HG03066 (cell line): ENCODE results near the gene CD99.
"Not testable (repeated sequence)": the region's sequence is repeated elsewhere in the genome, so short reads cannot be mapped to it uniquely, and the experiment has no call there.

ENCODE experiments used
- ATAC-seq: cut with Tn5 transposase; IDR thresholded peaks from one replicate; pipeline ENCODE4 v1.9.1; 2021; ENCODE audit warnings: low read depth; ENCODE audit not compliant: unreplicated experiment

Gene CD99

DNA sequence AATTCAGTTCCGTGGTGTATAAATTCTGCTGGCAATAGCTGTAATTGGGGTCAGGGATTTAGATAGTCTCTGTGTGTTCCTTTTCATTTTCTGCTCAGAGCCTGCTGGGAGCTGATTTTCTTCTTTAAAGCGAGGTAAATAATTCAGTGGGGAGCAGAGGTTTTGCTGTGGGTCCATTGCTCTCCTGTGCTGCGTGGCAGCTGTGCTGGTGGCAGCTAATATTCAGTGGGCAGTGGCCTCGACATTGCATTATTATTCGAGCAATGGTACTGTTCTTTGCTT is 74.4 kb downstream of the CD99 start:
- ATAC-seq: no peak

DNA sequence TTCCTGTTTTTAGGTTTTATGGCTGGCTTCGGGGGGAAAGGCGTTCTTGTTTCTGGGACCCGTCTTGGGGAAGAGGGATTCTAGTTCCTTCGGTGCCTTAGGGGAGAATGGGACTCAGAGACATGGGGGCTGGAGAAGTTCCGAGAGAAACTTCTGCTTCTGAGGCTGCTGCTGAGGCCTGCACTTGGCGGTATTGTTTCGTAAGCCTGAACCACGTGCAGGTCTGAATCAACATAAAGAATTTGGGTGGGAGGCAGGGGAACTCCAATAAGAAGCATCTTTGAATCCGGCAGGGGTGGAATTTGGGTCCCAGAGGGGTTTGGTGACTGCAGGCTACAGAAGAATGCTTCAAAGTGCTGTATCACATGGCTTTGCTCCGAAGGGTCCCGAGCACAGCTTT is 75.8 kb downstream of the CD99 start:
- ATAC-seq: no peak

DNA sequence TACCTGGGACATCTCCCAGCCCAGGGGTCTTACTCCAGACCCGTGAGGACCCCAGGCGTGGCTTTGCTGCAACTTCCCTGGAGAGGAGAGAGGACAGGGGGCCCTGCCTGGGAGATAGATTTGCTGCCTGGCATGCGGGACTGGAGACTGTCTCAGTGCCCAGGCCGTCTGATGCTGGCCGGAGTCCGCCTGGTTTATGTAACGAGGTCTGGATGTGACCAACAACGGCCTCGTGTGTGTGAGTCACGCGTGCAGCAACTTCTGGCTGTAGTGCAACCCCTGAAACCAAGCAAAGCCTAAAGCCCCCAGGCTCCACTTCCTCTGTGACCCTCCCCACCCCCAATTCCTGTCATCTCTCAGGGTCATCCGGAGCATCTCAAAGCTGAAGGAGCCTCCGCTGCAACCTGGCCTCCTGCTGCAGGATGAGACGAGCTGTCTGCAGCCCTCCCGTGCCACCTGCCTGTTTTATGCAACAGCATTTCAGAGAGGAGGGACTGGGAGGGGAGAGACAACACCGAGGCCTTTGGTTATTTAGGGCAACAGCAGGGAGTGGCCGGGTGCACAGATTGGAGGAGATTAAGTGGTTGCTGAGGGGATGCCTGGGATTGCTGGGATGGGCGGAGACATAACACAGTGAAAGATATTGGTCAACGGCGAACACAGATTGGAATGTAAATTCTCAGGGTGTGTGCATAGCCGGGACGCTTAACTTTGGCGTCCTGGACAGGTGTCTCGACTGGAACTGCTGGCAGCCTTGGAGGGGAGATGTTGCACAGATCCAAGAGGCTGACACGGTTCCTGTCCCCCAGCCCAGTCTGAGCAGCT is 76.7 kb downstream of the CD99 start:
- ATAC-seq: no peak

DNA sequence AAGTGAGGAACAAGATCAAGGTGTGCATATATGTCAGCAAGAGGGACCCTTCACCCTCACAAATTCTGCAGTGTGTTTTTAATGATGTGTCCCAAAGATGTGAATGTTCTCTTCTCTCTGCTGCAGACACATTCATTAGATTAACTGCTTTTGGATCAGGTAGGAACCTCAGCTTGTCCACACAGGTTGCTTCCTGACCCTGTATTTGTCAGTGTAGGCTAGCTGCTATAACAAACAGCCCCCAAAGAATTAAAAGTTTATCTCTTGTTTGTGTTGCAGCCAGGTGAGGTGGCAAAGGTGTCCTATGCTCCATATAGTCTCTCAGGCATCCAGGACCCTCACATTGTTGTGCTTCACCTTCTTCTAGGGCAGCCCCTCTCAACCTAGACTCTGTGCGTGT is 78.5 kb downstream of the CD99 start:
- ATAC-seq: no peak

DNA sequence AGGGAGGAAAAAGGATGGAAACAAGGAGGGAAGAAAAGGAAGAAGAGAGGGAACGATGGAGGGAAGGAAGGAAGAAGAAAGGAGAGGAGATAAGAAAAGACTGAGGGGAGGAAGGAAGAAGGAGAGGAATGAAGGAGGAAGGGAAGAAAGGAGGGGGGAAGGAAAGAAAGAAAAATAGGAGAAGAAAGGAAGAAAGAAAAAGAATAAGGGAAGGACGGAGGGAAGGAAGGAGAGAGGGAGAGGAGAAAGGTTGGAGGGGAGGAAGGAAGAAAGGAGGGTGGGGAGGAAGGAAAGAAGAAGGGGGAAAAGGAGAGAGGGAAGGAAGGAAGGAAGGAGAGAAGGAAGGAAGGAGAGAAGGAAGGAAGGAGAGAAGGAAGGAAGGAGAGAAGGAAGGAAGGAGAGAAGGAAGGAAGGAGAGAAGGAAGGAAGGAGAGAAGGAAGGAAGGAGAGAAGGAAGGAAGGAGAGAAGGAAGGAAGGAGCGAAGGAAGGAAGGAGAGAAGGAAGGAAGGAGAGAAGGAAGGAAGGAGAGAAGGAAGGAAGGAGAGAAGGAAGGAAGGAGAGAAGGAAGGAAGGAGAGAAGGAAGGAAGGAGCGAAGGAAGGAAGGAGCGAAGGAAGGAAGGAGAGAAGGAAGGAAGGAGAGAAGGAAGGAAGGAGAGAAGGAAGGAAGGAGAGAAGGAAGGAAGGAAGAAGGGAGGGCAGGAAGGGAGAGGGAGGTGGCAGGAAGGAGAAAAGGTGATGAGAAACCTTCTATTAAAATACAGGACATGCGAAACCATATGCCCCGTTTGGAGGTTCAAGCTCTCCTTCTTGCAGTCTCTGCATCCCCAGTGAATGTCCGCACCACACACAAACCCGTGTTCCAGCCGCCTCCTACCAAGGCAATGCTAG is 82.3 kb downstream of the CD99 start:
- ATAC-seq: not testable (repeated sequence)

DNA sequence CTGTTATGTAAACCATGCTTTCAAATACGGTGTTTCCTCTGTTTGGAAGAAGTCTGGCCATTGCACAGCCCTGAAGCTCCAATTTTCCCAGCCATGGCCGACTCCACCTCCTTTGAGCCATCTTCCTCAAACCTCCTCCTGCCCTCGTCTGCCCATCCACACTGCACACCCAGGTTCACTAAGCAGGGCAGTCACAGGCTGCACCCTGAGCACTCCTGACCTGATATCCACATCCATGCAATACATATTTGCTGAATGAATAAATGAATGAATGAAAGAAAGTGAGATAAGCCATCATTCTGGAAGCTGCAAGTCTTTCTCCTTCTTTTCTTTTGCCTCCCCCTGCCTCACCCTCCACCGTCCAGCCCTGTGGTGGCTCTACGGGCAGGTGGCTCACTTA is 83.0 kb downstream of the CD99 start:
- no peak for ATAC-seq

DNA sequence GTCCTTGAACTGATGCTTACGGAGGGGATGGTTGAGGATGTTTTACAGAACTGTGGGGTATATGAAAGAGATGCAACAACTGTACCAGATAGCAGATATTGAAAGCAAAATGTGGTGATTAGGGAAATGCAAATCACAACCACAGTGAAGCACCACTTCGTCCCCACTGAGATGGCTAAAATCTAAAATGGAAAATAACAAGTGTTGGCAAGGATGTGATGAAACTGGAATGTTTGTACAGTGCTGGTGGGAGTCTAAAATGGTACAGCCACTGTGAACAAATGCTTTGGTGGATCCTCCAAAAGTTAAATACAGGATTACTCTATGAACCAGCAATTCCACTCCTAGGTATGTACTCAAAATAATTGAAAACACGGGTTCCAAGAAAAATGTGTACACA is 83.7 kb downstream of the CD99 start:
- no peak for ATAC-seq

DNA sequence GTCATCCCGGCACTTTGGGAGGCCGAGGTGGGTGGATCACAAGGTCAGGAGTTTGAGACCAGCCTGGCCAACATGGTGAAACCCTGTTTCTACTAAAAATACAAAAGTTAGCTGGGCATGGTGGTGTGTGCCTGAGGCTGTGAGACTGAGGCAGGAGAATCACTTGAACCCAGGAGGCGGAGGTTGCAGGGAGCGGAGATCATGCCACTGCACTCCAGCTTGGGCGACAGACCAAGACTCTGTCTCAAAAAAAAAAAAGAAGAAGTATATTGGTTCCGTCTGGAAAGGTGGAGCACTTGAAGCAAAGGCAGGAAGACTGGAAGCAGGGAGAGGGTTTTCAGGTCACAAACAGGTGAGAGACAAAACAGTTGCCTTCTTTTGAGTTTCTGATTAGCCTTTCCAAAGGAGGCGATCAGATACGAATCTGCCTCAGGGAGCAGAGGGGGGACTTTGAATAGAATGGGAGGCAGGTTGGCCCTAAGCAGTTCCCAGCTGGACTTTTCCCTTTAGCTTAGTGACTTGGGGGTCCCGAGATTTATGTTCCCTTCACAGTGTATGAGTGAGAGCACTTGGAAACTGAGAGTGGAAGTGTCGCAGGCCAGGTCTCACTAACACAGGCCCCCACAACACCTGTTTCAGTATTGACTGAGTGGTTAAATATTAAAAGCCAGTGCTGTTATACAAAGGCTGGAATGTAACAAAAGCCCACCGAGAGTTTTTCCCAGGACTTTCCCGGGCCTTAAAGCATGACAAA is 89.6 kb downstream of the CD99 start:
- ATAC-seq: peak; percentile 58

DNA sequence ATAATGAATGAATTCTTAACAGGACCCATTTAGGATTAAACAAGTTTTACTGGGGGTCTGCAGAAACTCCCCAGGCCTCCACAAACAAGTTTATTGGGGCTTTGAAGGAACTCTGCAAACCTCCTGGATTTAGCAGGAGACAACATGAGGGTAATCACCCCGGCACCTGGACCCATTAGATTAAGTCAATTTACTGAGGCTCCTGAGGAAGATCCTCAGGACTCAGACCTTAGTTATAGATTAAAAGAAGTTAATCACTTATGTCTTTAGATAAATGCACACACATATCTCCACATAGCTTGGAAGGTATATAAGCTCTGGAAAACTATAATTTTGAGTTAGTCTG is 90.1 kb downstream of the CD99 start:
- ATAC-seq: no peak

DNA sequence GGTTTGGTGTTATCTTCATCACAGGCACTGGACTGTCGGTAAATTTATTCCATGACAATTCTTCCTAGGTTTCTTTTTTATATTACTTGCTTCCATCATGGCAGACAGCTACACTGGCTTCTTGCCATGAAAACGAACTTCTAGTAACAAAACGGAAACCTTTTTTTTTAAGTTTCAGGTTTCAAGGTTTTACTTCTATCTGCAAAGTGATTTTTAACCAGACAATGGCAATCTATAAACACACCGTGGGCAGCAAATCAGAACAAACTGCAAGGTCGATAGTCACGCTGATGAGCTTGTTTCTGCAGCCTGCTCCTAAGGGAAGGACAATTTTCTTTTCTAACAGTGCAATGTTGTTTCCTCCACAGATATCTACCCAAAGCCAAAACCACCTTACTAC is 90.6 kb downstream of the CD99 start:
- ATAC-seq: no peak

DNA sequence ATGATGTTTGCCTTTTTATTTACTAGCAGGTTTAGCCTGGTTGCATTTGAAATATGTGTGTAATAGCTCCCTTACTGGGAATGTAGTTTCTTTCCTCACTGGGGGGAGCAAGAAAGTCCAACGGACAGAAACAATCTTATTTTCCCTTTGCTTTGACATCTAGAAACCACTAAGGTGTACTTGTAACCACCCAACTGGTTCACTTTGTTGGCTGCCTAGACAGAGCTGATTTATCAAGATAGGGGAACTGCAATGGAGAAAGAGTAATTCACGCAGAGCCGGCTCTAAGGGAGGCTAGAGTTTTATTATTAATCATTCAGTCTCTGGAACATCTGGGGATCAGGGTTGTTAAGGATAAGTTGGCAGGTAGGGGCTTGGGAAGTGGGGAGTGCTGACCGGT is 91.1 kb downstream of the CD99 start:
- no peak for ATAC-seq

DNA sequence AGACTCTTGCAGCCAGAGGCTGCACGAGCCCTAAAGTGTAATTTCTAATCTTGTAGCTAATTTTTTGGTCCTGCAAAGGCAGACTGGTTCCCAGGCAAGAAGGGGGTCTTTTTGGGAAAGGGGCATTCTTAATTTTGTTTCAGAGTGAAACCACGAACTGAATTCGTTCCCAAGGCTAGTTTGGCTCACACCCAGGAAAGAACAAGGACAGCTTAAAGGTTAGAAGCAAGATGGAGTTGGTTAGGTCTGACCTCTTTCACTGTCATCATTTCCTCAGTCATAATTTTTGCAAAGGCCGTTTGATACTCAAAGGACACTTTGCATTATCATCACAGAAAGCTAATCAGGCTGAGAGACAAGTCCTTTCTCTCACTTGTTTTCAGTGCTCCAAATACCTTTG is 91.7 kb downstream of the CD99 start:
- no peak for ATAC-seq

DNA sequence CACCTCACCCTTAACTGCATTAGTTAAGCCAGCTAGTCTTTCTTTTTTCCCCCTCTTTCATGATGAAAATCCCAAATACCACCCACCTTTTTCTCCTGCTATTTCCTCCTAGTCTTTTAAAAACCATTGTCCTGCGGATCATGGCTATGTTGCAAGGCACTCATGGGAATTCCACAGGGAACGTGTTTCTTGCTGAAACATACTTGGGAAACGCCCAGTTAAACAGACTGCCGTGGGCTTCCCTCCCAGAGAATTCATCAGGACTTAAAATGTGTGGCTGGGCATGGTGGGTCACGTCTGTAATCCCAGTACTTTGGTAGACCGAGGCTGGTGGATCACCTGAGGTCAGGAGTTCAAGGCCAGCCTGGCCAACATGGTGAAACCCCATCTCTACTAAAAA is 92.9 kb downstream of the CD99 start:
- no peak for ATAC-seq

DNA sequence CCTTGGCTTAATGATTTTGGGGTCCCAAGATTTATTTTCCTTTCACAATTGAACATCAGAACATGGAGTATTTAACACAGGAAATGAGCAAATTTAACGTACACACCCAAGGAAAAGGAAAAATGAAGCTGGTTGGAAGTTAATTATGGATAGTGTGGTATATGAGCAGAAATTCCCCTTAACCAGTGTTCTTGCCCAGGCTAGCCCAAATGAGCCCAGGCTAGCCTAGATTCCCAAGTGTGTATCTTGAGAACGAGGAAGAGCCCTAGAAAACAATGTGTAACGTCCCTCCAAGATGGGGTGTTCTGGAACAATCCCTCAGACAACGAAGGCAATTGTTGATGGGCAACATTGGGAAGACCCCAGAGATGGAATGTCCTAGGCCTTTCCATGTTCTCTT is 94.4 kb downstream of the CD99 start:
- ATAC-seq: no peak

DNA sequence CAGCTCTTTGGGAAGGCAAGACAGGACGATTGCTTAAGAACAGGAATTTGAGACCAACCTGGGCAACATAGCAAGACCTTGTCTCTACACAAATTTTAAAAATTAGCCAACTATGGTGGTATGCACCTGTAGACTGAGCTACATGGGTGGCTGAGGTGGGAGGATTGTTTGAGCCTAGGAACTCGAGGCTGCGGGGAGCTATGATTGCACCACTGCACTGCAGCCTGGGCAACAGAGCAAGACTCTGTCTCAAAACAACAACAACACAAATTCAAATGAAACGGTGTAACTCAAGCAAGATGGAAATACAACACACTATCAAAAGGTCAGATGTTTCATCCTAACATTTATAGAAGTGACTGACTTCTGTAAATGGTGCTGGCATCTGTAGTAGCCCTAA is 97.9 kb downstream of the CD99 start:
- no peak for ATAC-seq

DNA sequence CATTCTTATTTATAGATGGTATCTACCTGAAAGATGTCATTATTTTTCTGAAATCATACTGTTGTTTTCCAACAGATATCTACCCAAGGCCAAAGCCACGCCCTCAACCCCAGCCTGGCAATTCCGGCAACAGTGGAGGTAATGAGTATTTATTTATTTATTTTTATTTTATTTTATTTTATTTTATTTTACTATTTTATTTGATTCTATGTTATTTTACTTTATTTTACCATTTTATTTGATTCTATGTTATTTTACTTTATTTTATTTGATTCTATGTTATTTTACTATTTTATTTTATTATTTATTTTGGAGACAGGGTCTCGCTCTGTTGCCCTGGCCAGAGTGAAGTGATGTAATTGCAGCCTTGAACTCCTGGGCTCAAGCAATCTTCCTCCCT is 98.5 kb downstream of the CD99 start:
- ATAC-seq: no peak
